Renal pelvis (tissue), 4 donors: ENCODE results near the gene DRC3. TPM values are rescaled to one million over a fixed set of nuclear protein-coding genes. Genes with fewer than 3 reads are reported as not detected.

Experiments
- DNase-seq: peaks from one replicate; pipeline ENCODE4 v3.0.0-alpha.2; 2013
- polyA plus RNA-seq, 3 donors: library from polyadenylated mRNA; unstranded; fragments of 120-200 nt; gene quantifications; one replicate each; pipeline ENCODE4 v1.2.1, GENCODE V29; 2013; ENCODE audit not compliant: insufficient read length in 3 of 3

Gene DRC3
- polyA plus RNA-seq, 3 donors = 12.9 to 25.4 (median 20.6) TPM

DNA sequence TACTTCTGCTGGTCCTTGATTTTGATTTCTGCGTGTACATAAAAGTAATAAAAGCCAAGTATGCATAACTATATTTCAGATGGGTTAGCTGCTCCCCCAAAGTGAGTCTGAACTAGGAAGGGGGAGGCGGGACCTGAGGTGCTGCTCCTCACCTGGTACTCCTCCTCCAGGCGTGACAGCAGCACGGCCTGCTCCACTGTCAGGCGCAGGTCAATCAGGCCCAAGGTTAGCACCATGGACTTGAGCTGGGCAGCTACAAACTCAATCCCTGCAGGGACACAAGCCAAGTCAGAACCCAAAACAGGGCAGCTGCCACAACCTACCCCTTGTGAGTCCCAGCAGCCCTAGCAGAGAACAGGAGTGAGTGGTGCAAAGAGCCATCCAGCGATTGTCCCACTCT is 48.3 kb downstream of the DRC3 start:
- no peak for DNase-seq

- no peak for DNase-seq
These were observed 48.7 kb downstream of the DRC3 start for GRCh38 chr17:18021372-18021771.

- no peak for DNase-seq
These were observed 52.7 kb downstream of the DRC3 start for GRCh38 chr17:18025241-18025944.

- DNase-seq = no peak
These were observed 53.5 kb downstream of the DRC3 start for GRCh38 chr17:18025945-18026776.

- DNase-seq = no peak
These were observed 54.6 kb downstream of the DRC3 start for GRCh38 chr17:18027280-18027679.

DNA sequence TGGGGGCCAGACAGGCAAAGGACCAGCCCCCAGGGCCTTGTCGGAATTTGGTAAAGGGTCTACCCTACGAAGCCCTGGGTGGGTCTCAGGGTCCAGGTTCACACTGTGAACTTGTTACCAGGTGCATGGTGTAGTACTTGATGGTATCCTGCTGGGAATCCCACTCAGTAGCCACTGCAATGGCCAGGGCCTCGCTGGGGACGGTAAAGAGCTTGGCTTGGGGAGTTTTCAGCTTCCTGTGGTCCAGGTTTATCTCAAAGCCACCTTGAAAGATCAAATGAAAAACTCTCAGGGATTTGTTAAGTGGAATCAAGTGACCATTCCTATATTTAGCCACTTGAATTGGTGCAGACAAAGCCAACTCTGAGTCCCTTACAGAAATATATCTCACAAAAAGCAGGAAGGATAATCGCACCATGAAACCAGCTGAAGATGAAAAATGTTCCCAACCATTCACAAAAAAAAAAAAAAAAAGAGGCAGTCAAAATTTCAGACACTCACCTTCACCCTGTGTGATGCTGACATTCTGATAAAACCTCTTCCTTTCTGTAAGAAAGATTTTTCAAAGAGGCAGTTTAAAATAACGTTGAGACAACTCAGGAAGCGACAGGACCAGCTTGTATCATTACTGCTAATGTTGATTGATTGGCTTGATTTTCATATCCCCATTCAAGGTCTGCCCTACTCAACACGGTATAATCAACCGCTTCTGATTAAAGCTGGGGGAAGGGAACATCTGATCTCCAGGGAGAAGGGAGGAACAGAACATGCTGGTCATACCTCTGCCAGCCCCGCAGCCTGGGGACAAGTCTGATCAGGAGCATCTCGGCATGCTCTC is 55.7 kb downstream of the DRC3 start:
- no peak for DNase-seq

- no peak for DNase-seq
These were observed 56.4 kb downstream of the DRC3 start for GRCh38 chr17:18028952-18029540.

DNA sequence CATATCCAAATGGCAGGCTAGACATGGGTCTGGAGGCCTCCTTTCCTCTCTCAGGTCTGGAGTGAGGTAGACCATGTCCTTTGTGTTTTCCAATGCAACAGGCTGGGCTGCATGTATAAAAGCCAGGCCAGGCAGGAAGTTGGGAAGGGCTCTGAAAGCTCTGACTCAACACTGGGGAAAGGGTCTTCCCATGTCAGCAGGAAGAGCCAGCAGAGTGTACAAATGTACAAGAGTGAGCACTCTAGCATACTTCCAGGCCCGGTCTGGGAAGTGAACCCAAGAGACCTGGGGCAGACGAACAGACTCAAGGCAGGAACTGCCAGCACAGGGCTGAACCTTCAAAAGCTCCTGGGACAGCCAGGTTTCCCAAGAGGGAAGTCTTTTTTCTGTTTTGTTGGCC is 59.3 kb downstream of the DRC3 start:
- peak; percentile 1 for DNase-seq

DNA sequence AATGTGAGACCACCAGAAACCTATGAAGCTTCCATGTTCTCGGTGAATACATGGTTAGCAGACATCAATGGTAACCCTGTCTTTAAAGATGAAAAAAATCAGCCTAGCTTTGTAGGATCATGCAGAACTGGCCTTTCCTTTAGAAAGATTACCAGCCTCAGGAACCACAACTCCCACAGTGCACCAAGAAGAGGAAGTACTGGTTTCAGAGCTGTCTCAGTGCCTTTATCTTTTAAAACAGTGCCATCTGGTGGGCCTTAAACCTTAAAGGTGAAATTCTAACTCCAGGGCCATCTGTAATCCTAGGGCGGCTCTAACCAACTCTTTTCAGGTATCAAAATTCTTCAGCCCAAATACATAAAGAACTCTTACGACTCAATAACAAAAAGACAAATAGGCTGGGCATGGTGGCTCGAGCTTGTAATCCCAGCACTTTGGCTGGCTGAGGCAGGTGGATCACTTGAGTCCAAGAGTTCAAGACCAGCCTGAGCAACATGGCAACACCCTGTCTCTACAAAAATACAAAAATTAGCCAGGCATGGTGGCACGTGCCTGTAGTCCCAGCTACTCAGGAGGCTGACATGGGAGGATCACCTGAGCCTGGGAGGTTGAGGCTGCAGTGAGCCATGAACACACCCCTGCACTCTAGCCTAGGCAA is 60.9 kb downstream of the DRC3 start:
- DNase-seq = peak; percentile 80

GRCh38 chr17:18035704-18036103 is 63.0 kb downstream of the DRC3 start:
- DNase-seq = no peak

GRCh38 chr17:18037486-18037885 is 64.8 kb downstream of the DRC3 start:
- no peak for DNase-seq

GRCh38 chr17:18038149-18038850 is 65.6 kb downstream of the DRC3 start:
- peak; percentile 1 for DNase-seq

GRCh38 chr17:18038861-18039534 is 66.3 kb downstream of the DRC3 start, which contains the start of the genes ATPAF2 and GID4:
Gene ATPAF2, minus strand, starts transcription at chr17:18039168. Its CDS starts 155 bp downstream, at chr17:18039013.
Gene GID4, plus strand, starts transcription at chr17:18039408. Its CDS starts 57 bp downstream, at chr17:18039465.
- DNase-seq = peak; percentile 99

GRCh38 chr17:18039535-18040260 is 67.0 kb downstream of the DRC3 start:
- no peak for DNase-seq

DNA sequence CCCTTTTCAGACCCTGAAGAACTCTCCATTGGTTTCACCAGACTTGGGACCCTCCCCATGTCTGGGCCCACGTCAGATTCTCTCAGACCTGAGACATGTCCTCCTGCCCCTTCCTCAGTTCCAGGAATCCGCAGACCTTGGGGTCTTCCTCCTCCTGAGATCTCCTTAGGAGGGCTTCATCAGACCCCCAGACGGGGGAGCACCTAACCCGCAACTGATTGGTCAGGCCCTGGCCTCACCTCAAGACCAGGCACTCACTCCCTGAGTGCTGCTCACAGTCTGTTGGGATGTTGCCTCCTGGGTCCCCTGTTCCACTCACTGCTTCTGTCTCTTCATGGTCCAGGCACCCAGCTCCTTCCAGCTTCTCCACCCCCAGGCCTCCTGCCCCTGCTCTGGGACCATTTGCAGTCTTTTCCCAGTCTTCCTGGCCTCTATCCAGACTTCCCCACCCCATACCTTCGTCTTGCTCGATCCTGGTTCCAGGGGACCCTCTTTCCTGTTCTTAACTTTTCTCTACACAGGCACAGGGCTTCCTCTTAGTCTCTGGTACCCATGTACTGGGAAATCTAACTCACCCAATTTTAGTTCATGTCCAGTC is 67.7 kb downstream of the DRC3 start:
- DNase-seq = peak; percentile 1

GRCh38 chr17:18041776-18042175 is 69.1 kb downstream of the DRC3 start:
- no peak for DNase-seq

DNA sequence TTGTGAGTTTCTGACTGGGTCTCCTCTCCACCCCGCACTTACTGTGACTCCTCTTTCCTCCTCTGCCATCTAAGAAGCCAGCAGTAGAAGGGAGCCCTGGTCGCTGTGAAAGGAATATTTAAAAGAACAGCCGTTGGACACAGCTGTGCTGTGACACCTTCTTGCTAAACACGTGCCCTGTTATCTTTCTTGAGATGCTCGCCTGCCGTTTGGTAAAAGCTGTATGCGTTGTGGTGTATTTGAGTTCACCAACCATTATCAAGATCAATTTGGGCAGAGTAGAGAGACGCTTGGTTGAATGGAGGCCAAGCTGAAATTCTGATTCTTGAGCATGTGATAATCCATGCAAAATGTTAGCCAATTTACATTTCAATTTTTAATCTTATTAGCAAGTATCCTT is 70.3 kb downstream of the DRC3 start:
- DNase-seq = no peak

DNA sequence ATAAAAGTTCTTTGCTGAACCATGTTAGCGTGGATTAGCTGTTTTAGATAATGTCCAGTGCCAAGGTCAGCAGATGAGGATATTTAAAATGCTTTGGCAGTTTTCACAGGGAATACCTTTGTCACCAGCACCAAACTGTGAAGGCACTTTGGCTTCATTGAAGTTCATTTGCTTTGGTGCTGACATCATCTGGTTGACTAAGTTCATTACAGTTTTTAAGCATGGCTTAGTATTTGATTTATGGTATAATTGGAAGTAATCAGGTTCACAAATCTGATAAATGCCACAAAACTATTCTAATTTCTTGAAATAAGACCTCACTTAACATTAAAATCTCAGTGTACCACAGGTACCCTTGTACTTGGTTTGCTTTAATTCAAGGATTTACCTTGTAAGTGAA is 70.8 kb downstream of the DRC3 start:
- peak; percentile 11 for DNase-seq

DNA sequence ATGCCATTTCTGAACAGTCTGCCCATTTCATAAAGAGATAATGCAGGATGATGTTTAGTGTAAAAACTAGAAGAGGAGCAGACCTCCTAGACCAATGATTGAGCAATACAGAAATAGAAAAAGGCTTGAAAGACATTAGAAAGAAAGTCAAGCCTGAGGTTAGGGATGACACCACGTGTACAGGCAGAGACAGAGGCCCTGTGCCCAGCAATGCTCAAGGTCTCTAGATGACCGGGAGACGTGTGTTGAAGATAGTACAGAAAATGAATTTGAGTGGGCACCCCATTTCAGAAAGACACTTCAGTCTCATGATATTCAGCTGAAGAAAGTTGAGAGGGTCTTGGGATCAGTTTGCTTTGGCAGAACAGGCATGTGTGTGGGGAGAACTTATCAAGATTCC is 71.9 kb downstream of the DRC3 start:
- DNase-seq = no peak
